AG04450 (cell line): ENCODE results near the gene OOSP3. TPM values are rescaled to one million over a fixed set of nuclear protein-coding genes. Genes with fewer than 3 reads are reported as not detected.
"Not testable (repeated sequence)": the region's sequence is repeated elsewhere in the genome, so short reads cannot be mapped to it uniquely, and the experiment has no call there.

ENCODE experiments used
- CTCF ChIA-PET: fragments of 300-600, 350-600 bp; formaldehyde crosslinking; extraction: SDS; loops from one replicate; lab custom pipeline; 2022; ENCODE audit warnings: antibody characterized with exemption, inconsistent platforms; lab: Charles Lee
- POLR2A ChIA-PET: fragments of 350-600 bp; formaldehyde crosslinking; extraction: SDS; loops from one replicate; lab custom pipeline; 2021; ENCODE audit warnings: antibody characterized with exemption, inconsistent platforms; lab: Yijun Ruan, JAX
- DNase-seq: peaks from one replicate; pipeline ENCODE4 v3.0.0-alpha.2; 2011; ENCODE audit warnings: low read depth, low spot score
- H3K27ac ChIP-seq: one replicate; pipeline ENCODE4 v1.5.1; 2012; ENCODE audit warnings: low read depth, low read length, control low read depth
- H3K27me3 ChIP-seq: one replicate; pipeline ENCODE4 v1.6.0; 2012; ENCODE audit warnings: low read length; ENCODE audit not compliant: control insufficient read depth, insufficient read depth
- H3K4me3 ChIP-seq: 2 replicates; pipeline ENCODE4 v1.5.1; 2011; ENCODE audit warnings: mild to moderate bottlenecking, low read depth, low read length, control low read depth
- H3K9me3 ChIP-seq: 2 replicates; pipeline ENCODE4 v1.5.1; 2012; ENCODE audit warnings: low read length; ENCODE audit not compliant: control insufficient read depth, insufficient read depth
- CTCF ChIP-seq: IDR thresholded peaks from 2 replicates; pipeline ENCODE4 v1.5.1; 2011; ENCODE audit warnings: low read depth, low read length, control low read depth, inconsistent platforms
- polyA plus RNA-seq: library from polyadenylated mRNA; depleted of rRNA; stranded (reverse); fragments of >200 nt; gene quantifications from 2 replicates; pipeline ENCODE4 v1.2.3, GENCODE V29; 2011

The OOSP3 gene
- polyA plus RNA-seq, 1 experiment: not detected

- no peaks in the 10 kb centered on the region for H3K27me3 ChIP-seq
- no peak overlapping the region for H3K4me3 ChIP-seq
- no peaks in the 10 kb centered on the region for H3K9me3 ChIP-seq
- TF ChIP-seq CTCF: no peak
- ChIA-PET CTCF (no interaction called here), POLR2A (no interaction called here)
- no peak overlapping the region for H3K27ac ChIP-seq
- DNase-seq: no peak
Measured at GRCh38 chr11:59842316-59842715, 36.3 kb upstream of the OOSP3 start.

- no peak for DNase-seq
- ChIA-PET CTCF (no interaction called here), POLR2A (no interaction called here)
- H3K27ac ChIP-seq: no peak within 1 kb of the TSS
- TF ChIP-seq CTCF: no peak
- no peak within 1 kb of the TSS for H3K4me3 ChIP-seq
- H3K27me3 ChIP-seq: no peaks in the 10 kb centered on the region
- no peaks in the 10 kb centered on the region for H3K9me3 ChIP-seq
Measured at GRCh38 chr11:59845399-59845798, 33.2 kb upstream of the OOSP3 start, which contains the start of gene CBLIF. CBLIF (minus strand) TSS chr11:59845499; CDS start chr11:59845453, 46 bp downstream.

- DNase-seq: no peak
- ChIA-PET CTCF (no interaction called here), POLR2A (no interaction called here)
- no peak for TF ChIP-seq CTCF
- Histone ChIP-seq H3K27ac (no peak overlapping the region), H3K4me3 (no peak overlapping the region), H3K9me3 (no peaks in the 10 kb centered on the region), H3K27me3 (no peaks in the 10 kb centered on the region)
Measured at GRCh38 chr11:59846556-59846955, 32.0 kb upstream of the OOSP3 start.

- no peak for TF ChIP-seq CTCF
- no peaks in the 10 kb centered on the region for H3K27me3 ChIP-seq
- POLR2A ChIA-PET: no interaction called here
- H3K4me3 ChIP-seq: no peak overlapping the region
- no peak overlapping the region for H3K27ac ChIP-seq
- CTCF ChIA-PET: no interaction called here
- no peak for DNase-seq
- no peaks in the 10 kb centered on the region for H3K9me3 ChIP-seq
Measured at GRCh38 chr11:59847626-59848025, 31.0 kb upstream of the OOSP3 start.

- CTCF ChIA-PET, H3K9me3 ChIP-seq, POLR2A ChIA-PET, DNase-seq, H3K27me3 ChIP-seq, H3K4me3 ChIP-seq, H3K27ac ChIP-seq: not testable (repeated sequence)
Measured at GRCh38 chr11:59848439-59848838, 30.1 kb upstream of the OOSP3 start.

- POLR2A ChIA-PET: no interaction called here
- no peak overlapping the region for H3K4me3 ChIP-seq
- no peak for TF ChIP-seq CTCF
- CTCF ChIA-PET: no interaction called here
- H3K27ac ChIP-seq: no peak overlapping the region
- H3K9me3 ChIP-seq: no peaks in the 10 kb centered on the region
- DNase-seq: no peak
- no peaks in the 10 kb centered on the region for H3K27me3 ChIP-seq
Measured at GRCh38 chr11:59849129-59849528, 29.5 kb upstream of the OOSP3 start.

- DNase-seq, H3K27me3 ChIP-seq, POLR2A ChIA-PET, H3K4me3 ChIP-seq, H3K9me3 ChIP-seq, H3K27ac ChIP-seq, CTCF ChIA-PET: not testable (repeated sequence)
Measured at GRCh38 chr11:59849551-59849950, 29.0 kb upstream of the OOSP3 start.

GRCh38 chr11:59851416-59851815, 27.2 kb upstream of the OOSP3 start:
- H3K27ac ChIP-seq, H3K27me3 ChIP-seq, H3K9me3 ChIP-seq, POLR2A ChIA-PET, H3K4me3 ChIP-seq, DNase-seq, CTCF ChIA-PET: not testable (repeated sequence)
